Measurements from ENCODE around the gene NADSYN1. TPM values are rescaled to one million over a fixed set of nuclear protein-coding genes. Genes with fewer than 3 reads are reported as not detected.

The NADSYN1 gene
- polyA plus RNA-seq, 2 donors = 67.9 to 98.4 TPM

- Histone ChIP-seq H3K27ac (ENCODE audit: low read depth in 2 of 2, low read length in 1 of 2) (peak within 1 kb of the TSS; percentile 72 to 76), H3K9me3 (ENCODE audit: control insufficient read depth in 2 of 2, insufficient read depth in 1 of 2, low read depth in 1 of 2, low read length in 1 of 2) (no peaks in the 10 kb centered on the region), H3K4me1 (ENCODE audit: control insufficient read depth in 2 of 2, insufficient read depth in 2 of 2, low read length in 1 of 2) (peaks cover 0 to 7% of the 10 kb centered on the region in 2 donors), H3K27me3 (ENCODE audit: control insufficient read depth in 1 of 2, insufficient read depth in 2 of 2, low read length in 2 of 2) (no peaks in the 10 kb centered on the region), H3K4me3 (ENCODE audit: low read depth in 1 of 2, low read length in 2 of 2) (peak within 1 kb of the TSS; percentile 61 to 89), H3K36me3 (ENCODE audit: control insufficient read depth in 2 of 2, insufficient read depth in 2 of 2, low read length in 1 of 2) (peaks cover under 1 to 14% of the 10 kb centered on the region in 2 donors)
- WGBS, 2 donors = 1% methylated on average over 77 to 78 of the region's 78 CpGs
These were observed 4.5 kb upstream of the NADSYN1 start, which contains the start of gene DHCR7 for GRCh38 chr11:71448257-71449171. Gene DHCR7 (minus strand): TSS chr11:71448393. CDS start chr11:71444952, 3,441 bp downstream.

GRCh38 chr11:71449596-71449995 is 3.4 kb upstream of the NADSYN1 start:
- peaks cover 0 to 7% of the 10 kb centered on the region in 2 donors for H3K4me1 ChIP-seq (ENCODE audit: control insufficient read depth in 2 of 2, insufficient read depth in 2 of 2, low read length in 1 of 2)
- H3K9me3 ChIP-seq (ENCODE audit: control insufficient read depth in 2 of 2, insufficient read depth in 1 of 2, low read depth in 1 of 2, low read length in 1 of 2) = no peaks in the 10 kb centered on the region
- peak overlapping the region; percentile 61 to 89 for H3K4me3 ChIP-seq (ENCODE audit: low read depth in 1 of 2, low read length in 2 of 2)
- WGBS, 2 donors = 35 to 38% methylated on average over 6 of the region's 6 CpGs
- no peak overlapping the region for H3K27ac ChIP-seq (ENCODE audit: low read depth in 2 of 2, low read length in 1 of 2)
- no peaks in the 10 kb centered on the region for H3K27me3 ChIP-seq (ENCODE audit: control insufficient read depth in 1 of 2, insufficient read depth in 2 of 2, low read length in 2 of 2)
- H3K36me3 ChIP-seq (ENCODE audit: control insufficient read depth in 2 of 2, insufficient read depth in 2 of 2, low read length in 1 of 2) = peaks cover 0 to 5% of the 10 kb centered on the region in 2 donors

GRCh38 chr11:71450507-71450906 is 2.5 kb upstream of the NADSYN1 start:
- Histone ChIP-seq H3K4me1 (ENCODE audit: control insufficient read depth in 2 of 2, insufficient read depth in 2 of 2, low read length in 1 of 2) (peaks cover 0 to 7% of the 10 kb centered on the region in 2 donors), H3K36me3 (ENCODE audit: control insufficient read depth in 2 of 2, insufficient read depth in 2 of 2, low read length in 1 of 2) (peaks cover 0 to 5% of the 10 kb centered on the region in 2 donors), H3K27me3 (ENCODE audit: control insufficient read depth in 1 of 2, insufficient read depth in 2 of 2, low read length in 2 of 2) (no peaks in the 10 kb centered on the region), H3K4me3 (ENCODE audit: low read depth in 1 of 2, low read length in 2 of 2) (no peak overlapping the region), H3K9me3 (ENCODE audit: control insufficient read depth in 2 of 2, insufficient read depth in 1 of 2, low read depth in 1 of 2, low read length in 1 of 2) (no peaks in the 10 kb centered on the region), H3K27ac (ENCODE audit: low read depth in 2 of 2, low read length in 1 of 2) (no peak overlapping the region)
- WGBS, 2 donors = 62 to 65% methylated on average over 2 of the region's 2 CpGs

GRCh38 chr11:71450939-71451338 is 2.1 kb upstream of the NADSYN1 start:
- no peak overlapping the region for H3K4me3 ChIP-seq (ENCODE audit: low read depth in 1 of 2, low read length in 2 of 2)
- WGBS, 2 donors = 69 to 76% methylated on average over 3 of the region's 3 CpGs
- peaks cover 0 to 5% of the 10 kb centered on the region in 2 donors for H3K36me3 ChIP-seq (ENCODE audit: control insufficient read depth in 2 of 2, insufficient read depth in 2 of 2, low read length in 1 of 2)
- no peaks in the 10 kb centered on the region for H3K27me3 ChIP-seq (ENCODE audit: control insufficient read depth in 1 of 2, insufficient read depth in 2 of 2, low read length in 2 of 2)
- peaks cover 0 to 7% of the 10 kb centered on the region in 2 donors for H3K4me1 ChIP-seq (ENCODE audit: control insufficient read depth in 2 of 2, insufficient read depth in 2 of 2, low read length in 1 of 2)
- H3K27ac ChIP-seq (ENCODE audit: low read depth in 2 of 2, low read length in 1 of 2) = no peak overlapping the region
- no peaks in the 10 kb centered on the region for H3K9me3 ChIP-seq (ENCODE audit: control insufficient read depth in 2 of 2, insufficient read depth in 1 of 2, low read depth in 1 of 2, low read length in 1 of 2)

DNA sequence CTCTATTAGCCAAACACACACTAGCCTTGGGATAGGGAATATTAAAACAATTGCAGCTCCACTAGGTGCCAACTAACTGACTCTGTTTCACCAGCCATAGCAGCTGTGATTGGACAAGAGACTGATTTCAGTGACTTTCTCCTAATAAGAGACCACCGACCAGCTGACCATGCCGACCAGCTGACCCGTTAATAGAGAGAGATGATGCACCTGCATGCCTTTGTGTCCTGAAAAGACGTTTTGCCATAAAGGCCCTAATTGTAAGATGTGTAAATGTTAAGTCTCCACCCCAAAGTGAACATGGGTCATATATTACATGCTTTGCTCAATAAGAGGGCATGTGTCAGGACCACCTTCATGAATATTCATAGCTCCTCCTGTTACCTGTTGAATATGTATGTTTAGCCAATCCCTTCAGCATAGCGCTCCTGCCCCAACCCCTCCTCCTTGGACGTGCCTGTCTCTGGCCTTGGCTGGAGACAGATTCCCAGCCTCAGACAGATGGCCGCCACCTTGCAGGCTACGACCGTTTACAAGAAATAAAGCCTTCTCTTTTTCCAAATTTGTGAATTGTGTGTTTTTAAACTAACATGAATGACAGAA is 1.3 kb upstream of the NADSYN1 start:
- H3K27me3 ChIP-seq (ENCODE audit: control insufficient read depth in 1 of 2, insufficient read depth in 2 of 2, low read length in 2 of 2) = no peaks in the 10 kb centered on the region
- H3K4me3 ChIP-seq (ENCODE audit: low read depth in 1 of 2, low read length in 2 of 2) = peak overlapping the region in 1 of 2 donors; percentile 77
- 52 to 62% methylated on average over 9 of the region's 9 CpGs for WGBS, 2 donors
- peaks cover 0 to 7% of the 10 kb centered on the region in 2 donors for H3K4me1 ChIP-seq (ENCODE audit: control insufficient read depth in 2 of 2, insufficient read depth in 2 of 2, low read length in 1 of 2)
- H3K27ac ChIP-seq (ENCODE audit: low read depth in 2 of 2, low read length in 1 of 2) = peak overlapping the region; percentile 63 to 95
- peaks cover 0 to 10% of the 10 kb centered on the region in 2 donors for H3K36me3 ChIP-seq (ENCODE audit: control insufficient read depth in 2 of 2, insufficient read depth in 2 of 2, low read length in 1 of 2)
- no peaks in the 10 kb centered on the region for H3K9me3 ChIP-seq (ENCODE audit: control insufficient read depth in 2 of 2, insufficient read depth in 1 of 2, low read depth in 1 of 2, low read length in 1 of 2)

DNA sequence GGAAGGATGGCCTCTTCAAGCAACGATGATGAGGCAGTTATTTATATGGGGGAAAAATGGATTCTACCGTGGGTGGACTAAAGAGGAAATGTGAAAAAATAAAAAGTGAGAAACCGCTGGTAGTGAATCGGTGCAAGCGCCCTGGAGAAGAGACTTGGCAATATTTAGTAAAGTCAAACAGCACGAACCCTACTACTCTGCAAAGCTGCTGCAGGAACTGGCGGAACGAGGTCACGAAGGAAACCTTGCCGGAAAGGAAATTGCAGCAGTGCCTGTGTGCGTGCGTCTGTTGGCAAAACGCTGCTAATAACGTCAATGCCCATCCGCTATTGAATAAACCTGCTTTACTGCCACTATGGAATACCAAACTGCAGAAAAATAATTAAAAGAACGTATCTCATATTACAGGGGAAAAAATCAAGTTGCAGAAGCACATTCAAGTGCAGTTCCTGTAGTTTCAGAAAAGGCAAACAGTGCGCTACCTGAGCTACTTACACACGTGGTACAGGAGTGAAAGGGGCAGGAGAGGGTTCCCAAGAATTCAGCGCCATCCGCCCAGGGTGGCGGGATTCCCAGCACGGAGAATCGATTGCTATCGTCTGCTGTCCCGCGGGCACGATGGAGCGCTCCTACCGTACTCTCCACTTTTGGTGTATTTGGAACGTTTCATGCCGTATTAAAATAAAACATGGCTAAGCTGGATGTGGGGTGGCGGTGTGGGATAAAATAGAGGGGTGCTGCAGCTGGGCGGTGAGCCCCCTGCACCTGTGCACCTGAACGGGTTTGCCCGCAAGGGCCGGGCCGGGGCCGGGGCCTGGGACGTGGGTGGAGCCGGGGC is 585 bp upstream of the NADSYN1 start:
- H3K36me3 ChIP-seq (ENCODE audit: control insufficient read depth in 2 of 2, insufficient read depth in 2 of 2, low read length in 1 of 2) = peaks cover 3 to 16% of the 10 kb centered on the region in 2 donors
- H3K4me3 ChIP-seq (ENCODE audit: low read depth in 1 of 2, low read length in 2 of 2) = peak overlapping the region; percentile 65 to 77
- H3K9me3 ChIP-seq (ENCODE audit: control insufficient read depth in 2 of 2, insufficient read depth in 1 of 2, low read depth in 1 of 2, low read length in 1 of 2) = no peaks in the 10 kb centered on the region
- H3K4me1 ChIP-seq (ENCODE audit: control insufficient read depth in 2 of 2, insufficient read depth in 2 of 2, low read length in 1 of 2) = peaks cover 0 to 7% of the 10 kb centered on the region in 2 donors
- peak overlapping the region; percentile 91 to 95 for H3K27ac ChIP-seq (ENCODE audit: low read depth in 2 of 2, low read length in 1 of 2)
- WGBS, 2 donors = 2 to 3% methylated on average over 40 of the region's 40 CpGs
- no peaks in the 10 kb centered on the region for H3K27me3 ChIP-seq (ENCODE audit: control insufficient read depth in 1 of 2, insufficient read depth in 2 of 2, low read length in 2 of 2)

DNA sequence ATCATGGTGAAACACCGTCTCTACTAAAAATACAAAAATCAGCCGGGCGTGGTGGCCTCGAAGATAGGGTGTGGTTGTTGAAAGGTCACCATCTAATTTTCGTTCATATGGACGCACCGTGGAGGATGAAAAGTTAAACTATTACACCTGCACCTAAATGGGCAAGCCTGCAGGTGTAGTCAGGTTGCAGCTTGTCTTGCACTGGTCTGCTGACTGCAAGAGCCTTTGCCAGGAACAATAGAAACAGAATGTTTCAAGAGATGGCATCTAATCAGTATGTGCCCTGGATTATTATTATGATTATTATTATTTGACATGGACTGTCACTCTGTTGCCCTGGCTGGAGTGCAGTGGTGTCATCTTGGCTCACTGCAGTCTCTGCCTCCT is 908 bp downstream of the NADSYN1 start:
- Histone ChIP-seq H3K36me3 (ENCODE audit: control insufficient read depth in 2 of 2, insufficient read depth in 2 of 2, low read length in 1 of 2) (peaks cover 11 to 25% of the 10 kb centered on the region in 2 donors), H3K9me3 (ENCODE audit: control insufficient read depth in 2 of 2, insufficient read depth in 1 of 2, low read depth in 1 of 2, low read length in 1 of 2) (no peaks in the 10 kb centered on the region), H3K27me3 (ENCODE audit: control insufficient read depth in 1 of 2, insufficient read depth in 2 of 2, low read length in 2 of 2) (no peaks in the 10 kb centered on the region), H3K27ac (ENCODE audit: low read depth in 2 of 2, low read length in 1 of 2) (peak overlapping the region; percentile 88 to 93), H3K4me3 (ENCODE audit: low read depth in 1 of 2, low read length in 2 of 2) (peak overlapping the region; percentile 77 to 92), H3K4me1 (ENCODE audit: control insufficient read depth in 2 of 2, insufficient read depth in 2 of 2, low read length in 1 of 2) (peaks cover 0 to 8% of the 10 kb centered on the region in 2 donors)
- WGBS, 2 donors = 30 to 37% methylated on average over 7 of the region's 7 CpGs

DNA sequence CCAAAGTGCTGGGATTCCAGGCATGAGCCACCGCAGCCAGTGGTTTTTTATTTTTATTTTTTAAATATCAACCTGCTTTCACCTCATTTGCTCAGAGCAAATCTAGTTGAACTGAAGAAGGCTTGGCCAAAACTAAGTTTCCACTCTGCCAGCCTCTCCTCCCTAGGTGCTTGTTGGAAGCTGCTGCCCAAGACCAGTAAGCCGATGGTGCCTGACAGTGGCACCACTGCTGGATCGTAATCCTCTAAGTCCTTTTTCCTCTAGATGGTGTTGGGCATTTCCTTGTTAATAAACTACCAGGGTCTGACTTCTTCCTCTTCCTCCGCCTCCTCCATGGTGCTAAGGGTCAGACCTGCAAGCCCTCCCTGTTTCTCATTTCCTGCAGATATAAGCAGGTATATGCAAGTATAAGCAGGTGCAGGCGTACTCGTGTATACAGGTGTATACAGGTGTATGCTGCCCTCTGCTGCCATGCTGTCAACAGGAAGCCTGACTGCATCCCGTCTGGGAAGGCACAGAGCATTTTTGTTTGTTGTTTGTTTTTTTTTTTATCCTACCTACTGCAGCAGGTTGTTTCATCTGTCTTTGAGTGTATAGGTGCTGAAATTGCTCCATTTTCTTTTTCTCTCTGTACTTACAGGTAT is 1.6 kb downstream of the NADSYN1 start:
- H3K4me3 ChIP-seq (ENCODE audit: low read depth in 1 of 2, low read length in 2 of 2) = no peak overlapping the region
- H3K36me3 ChIP-seq (ENCODE audit: control insufficient read depth in 2 of 2, insufficient read depth in 2 of 2, low read length in 1 of 2) = peaks cover 11 to 32% of the 10 kb centered on the region in 2 donors
- H3K9me3 ChIP-seq (ENCODE audit: control insufficient read depth in 2 of 2, insufficient read depth in 1 of 2, low read depth in 1 of 2, low read length in 1 of 2) = no peaks in the 10 kb centered on the region
- peaks cover 0 to 5% of the 10 kb centered on the region in 2 donors for H3K4me1 ChIP-seq (ENCODE audit: control insufficient read depth in 2 of 2, insufficient read depth in 2 of 2, low read length in 1 of 2)
- H3K27me3 ChIP-seq (ENCODE audit: control insufficient read depth in 1 of 2, insufficient read depth in 2 of 2, low read length in 2 of 2) = no peaks in the 10 kb centered on the region
- 51 to 56% methylated on average over 7 of the region's 7 CpGs for WGBS, 2 donors
- H3K27ac ChIP-seq (ENCODE audit: low read depth in 2 of 2, low read length in 1 of 2) = no peak overlapping the region

DNA sequence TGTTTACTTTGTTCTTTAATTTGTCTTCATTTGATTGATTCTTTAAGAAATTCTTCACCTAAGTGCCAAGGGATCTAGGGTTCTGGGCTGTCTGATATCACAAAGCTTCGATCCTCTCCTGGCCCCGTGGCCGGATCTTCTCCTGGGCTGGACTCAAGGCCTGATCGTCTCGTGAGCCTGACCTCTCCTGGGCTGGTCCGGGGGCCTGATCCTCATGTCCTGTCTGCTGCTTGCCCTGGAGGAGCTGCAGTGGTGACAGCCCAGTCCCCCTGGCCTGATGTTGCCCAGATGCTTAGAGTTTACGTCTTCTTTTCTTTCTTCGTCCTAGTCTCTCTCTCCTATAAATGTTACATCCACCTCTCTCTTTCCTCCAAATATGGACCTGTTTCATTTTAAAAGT is 3.3 kb downstream of the NADSYN1 start:
- peaks cover 11 to 39% of the 10 kb centered on the region in 2 donors for H3K36me3 ChIP-seq (ENCODE audit: control insufficient read depth in 2 of 2, insufficient read depth in 2 of 2, low read length in 1 of 2)
- H3K4me3 ChIP-seq (ENCODE audit: low read depth in 1 of 2, low read length in 2 of 2) = no peak overlapping the region
- H3K27me3 ChIP-seq (ENCODE audit: control insufficient read depth in 1 of 2, insufficient read depth in 2 of 2, low read length in 2 of 2) = no peaks in the 10 kb centered on the region
- peaks cover 0 to 5% of the 10 kb centered on the region in 2 donors for H3K4me1 ChIP-seq (ENCODE audit: control insufficient read depth in 2 of 2, insufficient read depth in 2 of 2, low read length in 1 of 2)
- WGBS, 2 donors = 92 to 95% methylated on average over 8 of the region's 8 CpGs
- H3K27ac ChIP-seq (ENCODE audit: low read depth in 2 of 2, low read length in 1 of 2) = no peak overlapping the region
- H3K9me3 ChIP-seq (ENCODE audit: control insufficient read depth in 2 of 2, insufficient read depth in 1 of 2, low read depth in 1 of 2, low read length in 1 of 2) = no peaks in the 10 kb centered on the region
